ENCODE results near the gene ENOX1. TPM values are rescaled to one million over a fixed set of nuclear protein-coding genes. Genes with fewer than 3 reads are reported as not detected.
"Not testable (repeated sequence)": the region's sequence is repeated elsewhere in the genome, so short reads cannot be mapped to it uniquely, and the experiment has no call there.

The ENOX1 gene
- total RNA-seq = not detected

- no peak for DNase-seq
Observed at GRCh38 chr13:43786766-43787517, at the start of gene ENOX1. Gene ENOX1, minus strand, starts transcription at chr13:43786972.

GRCh38 chr13:43835701-43836100 is 48.9 kb upstream of the ENOX1 start:
- no peak for DNase-seq

- no peak for DNase-seq
Observed at GRCh38 chr13:43831088-43831487, 44.3 kb upstream of the ENOX1 start.

GRCh38 chr13:43830497-43830881 is 43.7 kb upstream of the ENOX1 start:
- no peak for DNase-seq

- not testable (repeated sequence) for DNase-seq
Observed at GRCh38 chr13:43824656-43825055, 37.9 kb upstream of the ENOX1 start.

- no peak for DNase-seq
Observed at GRCh38 chr13:43822969-43823368, 36.2 kb upstream of the ENOX1 start.

GRCh38 chr13:43816401-43816889 is 29.7 kb upstream of the ENOX1 start:
- no peak for DNase-seq

GRCh38 chr13:43815204-43815603 is 28.4 kb upstream of the ENOX1 start:
- DNase-seq = no peak

GRCh38 chr13:43808676-43809075 is 21.9 kb upstream of the ENOX1 start:
- DNase-seq = no peak

GRCh38 chr13:43805681-43806128 is 18.9 kb upstream of the ENOX1 start:
- DNase-seq = no peak

GRCh38 chr13:43805071-43805468 is 18.3 kb upstream of the ENOX1 start:
- DNase-seq = no peak

GRCh38 chr13:43804461-43805070 is 17.8 kb upstream of the ENOX1 start:
- DNase-seq = peak; percentile 8

- DNase-seq = no peak
Observed at GRCh38 chr13:43802511-43802910, 15.7 kb upstream of the ENOX1 start.

GRCh38 chr13:43800828-43801227 is 14.1 kb upstream of the ENOX1 start:
- no peak for DNase-seq

GRCh38 chr13:43799191-43799590 is 12.4 kb upstream of the ENOX1 start:
- no peak for DNase-seq

- no peak for DNase-seq
Observed at GRCh38 chr13:43797869-43798268, 11.1 kb upstream of the ENOX1 start.

- DNase-seq = no peak
Observed at GRCh38 chr13:43797159-43797558, 10.4 kb upstream of the ENOX1 start.

GRCh38 chr13:43794416-43794815 is 7.6 kb upstream of the ENOX1 start:
- no peak for DNase-seq

GRCh38 chr13:43792076-43792881 is 5.5 kb upstream of the ENOX1 start:
- DNase-seq = no peak

GRCh38 chr13:43787997-43788396 is 1.2 kb upstream of the ENOX1 start:
- no peak for DNase-seq

GRCh38 chr13:43787518-43787891 is 733 bp upstream of the ENOX1 start:
- DNase-seq = no peak

- DNase-seq = no peak
Observed at GRCh38 chr13:43786472-43786765, 353 bp downstream of the ENOX1 start.

- no peak for DNase-seq
Observed at GRCh38 chr13:43785650-43786471, 911 bp downstream of the ENOX1 start.
